Peyer's patch (tissue), 4 donors: Measurements from ENCODE around the gene PSMD14. TPM values are rescaled to one million over a fixed set of nuclear protein-coding genes. Genes with fewer than 3 reads are reported as not detected.

Experiments
- DNase-seq, 3 donors: peaks; one replicate each; pipeline ENCODE4 v3.0.0-alpha.2; 2017 to 2019
- H3K27ac ChIP-seq, 4 donors: fragments of 200-600 bp; sonication (generic); one replicate each; pipeline ENCODE4 v1.5.1; 2016 to 2019
- H3K27me3 ChIP-seq, 2 donors: fragments of 200-600 bp; sonication (generic); one replicate each; pipeline ENCODE4 v1.5.1; 2019
- H3K36me3 ChIP-seq, 3 donors: fragments of 200-600 bp; sonication (generic); one replicate each; pipeline ENCODE4 v1.5.1; 2016 to 2019
- H3K4me1 ChIP-seq, 4 donors: fragments of 200-600 bp; sonication (generic); one replicate each; pipeline ENCODE4 v1.5.1; 2016 to 2019
- H3K4me3 ChIP-seq, 4 donors: fragments of 200-600 bp; sonication (generic); 1 replicate in 3 of 4; 2 replicates in 1 of 4; pipeline ENCODE4 v1.5.1; 2016 to 2019; ENCODE audit warnings: mild to moderate bottlenecking in 1 of 4
- H3K9me3 ChIP-seq, 4 donors: fragments of 200-600 bp; sonication (generic); one replicate each; pipeline ENCODE4 v1.5.1; 2016 to 2019; ENCODE audit warnings: mild to moderate bottlenecking in 1 of 4
- POLR2A ChIP-seq, 2 donors: fragments of 450-650 bp; IDR thresholded peaks; one replicate each; pipeline ENCODE4 v1.5.1; 2017; ENCODE audit warnings: antibody characterized with exemption in 2 of 2, mild to moderate bottlenecking in 2 of 2, moderate library complexity in 2 of 2
- total RNA-seq, 4 donors: library from RNA; depleted of rRNA; stranded (reverse); fragments of >200 nt; gene quantifications; one replicate each; pipeline ENCODE4 v1.1.0, GENCODE V29; 2016
- TF ChIP-seq, protein P1 (sequence below), 6 experiments: fragments of 450-650 bp in 4 of 6; fragments of 200-600 bp in 2 of 6; sonication (generic) in 1 of 6; IDR thresholded peaks; one replicate each; pipeline ENCODE4 v1.5.1; 2017 to 2019; ENCODE audit warnings: antibody characterized with exemption in 6 of 6, mild to moderate bottlenecking in 3 of 6, moderate library complexity in 1 of 6

The PSMD14 gene
- total RNA-seq, 4 donors from 2014 or later = 22.3 to 35.1 (median 24.6) TPM

DNA sequence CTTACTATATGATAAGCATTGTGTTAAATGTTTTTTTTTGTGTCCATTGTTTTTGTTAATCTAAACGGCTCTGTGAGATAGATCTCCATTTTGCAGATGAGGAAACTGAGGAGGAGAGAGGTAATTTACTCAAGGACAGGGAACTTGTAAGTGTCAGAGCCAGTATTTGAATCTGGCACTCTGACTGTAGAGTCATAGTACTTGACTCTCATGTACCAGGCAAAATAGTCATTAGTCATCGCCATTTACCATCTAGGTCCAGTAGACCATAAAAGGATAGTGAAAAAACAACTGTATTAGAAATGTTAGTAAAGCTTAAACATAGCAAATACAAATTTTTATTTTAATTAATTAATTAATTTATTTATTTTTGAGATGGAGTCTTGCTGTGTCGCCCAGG lies 4.8 kb downstream of the PSMD14 start:
- no peak overlapping the region for H3K27ac ChIP-seq
- no peak for DNase-seq
- H3K9me3 ChIP-seq = no peaks in the 10 kb centered on the region
- no peak overlapping the region for H3K4me3 ChIP-seq
- peaks cover 0 to 8% (median 0%) of the 10 kb centered on the region in 3 donors for H3K36me3 ChIP-seq
- TF ChIP-seq, protein P1, sequence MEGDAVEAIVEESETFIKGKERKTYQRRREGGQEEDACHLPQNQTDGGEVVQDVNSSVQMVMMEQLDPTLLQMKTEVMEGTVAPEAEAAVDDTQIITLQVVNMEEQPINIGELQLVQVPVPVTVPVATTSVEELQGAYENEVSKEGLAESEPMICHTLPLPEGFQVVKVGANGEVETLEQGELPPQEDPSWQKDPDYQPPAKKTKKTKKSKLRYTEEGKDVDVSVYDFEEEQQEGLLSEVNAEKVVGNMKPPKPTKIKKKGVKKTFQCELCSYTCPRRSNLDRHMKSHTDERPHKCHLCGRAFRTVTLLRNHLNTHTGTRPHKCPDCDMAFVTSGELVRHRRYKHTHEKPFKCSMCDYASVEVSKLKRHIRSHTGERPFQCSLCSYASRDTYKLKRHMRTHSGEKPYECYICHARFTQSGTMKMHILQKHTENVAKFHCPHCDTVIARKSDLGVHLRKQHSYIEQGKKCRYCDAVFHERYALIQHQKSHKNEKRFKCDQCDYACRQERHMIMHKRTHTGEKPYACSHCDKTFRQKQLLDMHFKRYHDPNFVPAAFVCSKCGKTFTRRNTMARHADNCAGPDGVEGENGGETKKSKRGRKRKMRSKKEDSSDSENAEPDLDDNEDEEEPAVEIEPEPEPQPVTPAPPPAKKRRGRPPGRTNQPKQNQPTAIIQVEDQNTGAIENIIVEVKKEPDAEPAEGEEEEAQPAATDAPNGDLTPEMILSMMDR (IDR thresholded peaks at IDR 0.05) = no peak
- TF ChIP-seq POLR2A (IDR thresholded peaks at IDR 0.05) = no peak
- H3K4me1 ChIP-seq = peaks cover 0 to 15% (median 2%) of the 10 kb centered on the region in 4 donors
- H3K27me3 ChIP-seq = no peaks in the 10 kb centered on the region

DNA sequence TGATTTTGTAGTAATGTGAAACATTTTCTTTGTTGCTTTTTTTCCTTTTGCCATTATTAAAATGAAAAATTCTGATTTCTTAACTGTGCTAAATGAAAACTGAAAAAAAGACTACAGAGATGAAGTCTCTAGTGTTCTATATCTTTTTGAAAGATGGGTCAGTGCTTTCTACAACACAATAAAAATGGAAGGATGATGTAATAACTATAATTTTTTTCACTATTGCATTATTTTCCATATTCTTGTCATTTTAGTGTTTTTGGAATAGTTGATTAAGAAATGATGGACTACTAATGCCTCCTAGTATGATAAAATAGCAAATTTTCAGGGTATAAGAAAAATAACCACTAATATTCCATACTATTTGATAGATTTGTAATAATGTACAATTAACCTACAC lies 7.2 kb downstream of the PSMD14 start:
- Histone ChIP-seq H3K36me3 (peaks cover 0 to 8% (median 0%) of the 10 kb centered on the region in 3 donors), H3K4me3 (no peak overlapping the region), H3K27ac (no peak overlapping the region), H3K9me3 (no peaks in the 10 kb centered on the region), H3K27me3 (no peaks in the 10 kb centered on the region), H3K4me1 (no peaks in the 10 kb centered on the region)
- TF ChIP-seq, protein P1 (IDR thresholded peaks at IDR 0.05) = no peak
- no peak for TF ChIP-seq POLR2A (IDR thresholded peaks at IDR 0.05)
- DNase-seq = no peak

DNA sequence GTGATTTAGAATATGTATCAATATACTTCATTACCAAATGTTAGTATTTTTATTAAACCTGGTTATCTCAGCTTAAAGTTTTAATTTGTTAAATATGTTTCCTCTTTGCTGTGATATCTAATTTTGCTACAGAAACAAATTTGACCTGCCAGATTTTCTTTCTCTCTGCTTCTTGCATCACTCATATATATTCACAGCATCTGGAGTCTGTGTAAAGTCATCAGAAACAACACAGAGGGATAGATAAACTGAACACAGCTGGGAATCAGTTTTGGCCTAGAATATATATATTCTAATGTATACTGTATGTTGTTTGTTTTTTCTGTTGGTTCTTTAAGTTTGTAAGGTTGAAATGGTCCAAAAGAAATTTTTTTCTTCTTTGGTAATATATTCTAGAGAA lies 8.5 kb downstream of the PSMD14 start:
- no peak for TF ChIP-seq POLR2A (IDR thresholded peaks at IDR 0.05)
- TF ChIP-seq, protein P1 (IDR thresholded peaks at IDR 0.05) = no peak
- Histone ChIP-seq H3K4me1 (no peaks in the 10 kb centered on the region), H3K27ac (no peak overlapping the region), H3K9me3 (no peaks in the 10 kb centered on the region), H3K27me3 (no peaks in the 10 kb centered on the region), H3K36me3 (peaks cover 0 to 8% (median 0%) of the 10 kb centered on the region in 3 donors), H3K4me3 (no peak overlapping the region)
- no peak for DNase-seq

DNA sequence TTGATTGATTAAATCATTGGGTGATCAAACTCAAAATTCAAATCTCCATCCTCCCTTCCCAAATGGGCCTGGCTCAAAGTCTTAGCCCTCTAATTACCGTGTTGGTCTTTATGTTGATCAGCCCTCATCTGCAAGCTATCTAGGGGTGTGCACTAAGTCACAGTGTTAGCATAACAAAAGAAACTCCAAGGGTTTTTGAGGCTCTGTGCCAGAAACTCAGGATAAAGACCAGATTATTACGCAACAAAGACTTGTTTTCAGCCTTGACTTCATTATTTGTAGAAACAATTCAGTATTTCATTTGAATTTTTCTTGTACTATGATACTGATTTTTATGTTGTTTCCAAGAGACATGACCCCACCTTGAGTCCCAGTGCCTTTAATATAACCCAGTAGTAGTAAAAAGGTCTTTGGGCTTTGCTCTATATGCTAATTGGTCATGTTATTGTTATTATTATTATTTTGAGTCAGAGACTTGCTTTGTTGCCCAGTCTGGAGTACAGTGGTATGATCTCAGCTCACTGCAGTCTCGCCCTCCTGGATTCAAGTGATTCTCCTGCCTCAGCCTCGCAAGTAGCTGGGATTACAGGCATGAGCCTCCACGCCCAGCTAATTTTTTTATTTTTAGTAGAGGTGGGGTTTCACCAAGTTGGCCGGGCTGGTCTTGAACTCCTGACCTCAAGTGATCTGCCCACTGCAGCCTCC lies 13.9 kb downstream of the PSMD14 start:
- H3K4me1 ChIP-seq = no peaks in the 10 kb centered on the region
- H3K27ac ChIP-seq = no peak overlapping the region
- no peak for DNase-seq
- H3K4me3 ChIP-seq = no peak overlapping the region
- TF ChIP-seq POLR2A (IDR thresholded peaks at IDR 0.05) = no peak
- TF ChIP-seq, protein P1 (IDR thresholded peaks at IDR 0.05) = no peak
- H3K27me3 ChIP-seq = no peaks in the 10 kb centered on the region
- peaks cover 0 to 5% (median 0%) of the 10 kb centered on the region in 3 donors for H3K36me3 ChIP-seq
- H3K9me3 ChIP-seq = no peaks in the 10 kb centered on the region

DNA sequence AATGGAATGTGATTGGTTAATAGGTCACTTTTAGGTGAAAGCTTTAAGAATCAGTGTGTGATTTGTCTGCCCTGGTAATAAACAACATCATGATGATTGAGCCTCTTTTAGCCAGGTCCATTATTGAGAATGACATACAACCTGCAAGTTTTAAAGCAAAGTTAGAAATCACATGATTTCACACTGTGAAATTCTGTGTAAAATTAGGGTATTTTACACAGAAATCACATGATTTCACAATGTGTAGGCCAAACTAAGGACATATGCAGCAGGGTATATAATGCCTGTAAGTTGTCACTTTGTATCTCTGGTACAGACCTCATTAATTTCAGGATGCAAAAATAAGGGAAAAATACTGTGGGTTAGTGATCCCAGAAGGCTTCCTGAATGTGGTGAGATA lies 16.7 kb downstream of the PSMD14 start:
- Histone ChIP-seq H3K9me3 (no peaks in the 10 kb centered on the region), H3K4me1 (no peaks in the 10 kb centered on the region), H3K4me3 (no peak overlapping the region), H3K27me3 (no peaks in the 10 kb centered on the region), H3K27ac (no peak overlapping the region), H3K36me3 (peaks cover 0 to 3% (median 0%) of the 10 kb centered on the region in 3 donors)
- no peak for DNase-seq
- no peak for TF ChIP-seq POLR2A (IDR thresholded peaks at IDR 0.05)
- TF ChIP-seq, protein P1 (IDR thresholded peaks at IDR 0.05) = no peak
